Measurements from ENCODE around the gene SCAMP4. TPM values are rescaled to one million over a fixed set of nuclear protein-coding genes. Genes with fewer than 3 reads are reported as not detected.

Gene SCAMP4
- total and polyA plus RNA-seq, 2 of the 13 experiments (the other 11 are each of a cell fraction or from before 2014, with no cell fraction given), result 10.7 to 13.7 TPM

- TF ChIP-seq REST (IDR thresholded peaks at IDR 0.05; ENCODE audit: borderline replicate concordance in 1 of 2, low read depth in 1 of 2, low read length in 2 of 2), result no peak
- no peak for TF ChIP-seq ZNF792 (CRISPR knock-in tag; IDR thresholded peaks at IDR 0.05)
- no peak for TF ChIP-seq SNAPC5 (CRISPR knock-in tag; IDR thresholded peaks at IDR 0.05; ENCODE audit: borderline replicate concordance)
- TF ChIP-seq IRF2 (CRISPR knock-in tag; IDR thresholded peaks at IDR 0.05), result no peak
- TF ChIP-seq CSRNP1 (CRISPR knock-in tag; IDR thresholded peaks at IDR 0.05), result no peak
- TF ChIP-seq ZNF12 (CRISPR knock-in tag; IDR thresholded peaks at IDR 0.05), result no peak
- no peak for TF ChIP-seq SNAPC4 (CRISPR knock-in tag; IDR thresholded peaks at IDR 0.05)
- TF ChIP-seq GABPB1 (CRISPR knock-in tag; IDR thresholded peaks at IDR 0.05), result peak; percentile 38; the same call in 1 of the 2 replicates
- TF ChIP-seq ZNF414 (CRISPR knock-in tag; IDR thresholded peaks at IDR 0.05), result no peak
- TF ChIP-seq MXI1 (IDR thresholded peaks at IDR 0.05; ENCODE audit: borderline replicate concordance, low read depth, low read length), result peak; percentile 80; the same call in 2 of the 3 replicates
Measured at GRCh38 chr19:1862424-1863327, 42.5 kb upstream of the SCAMP4 start (continued).

All from HepG2 (cell line).